ENCODE results near the gene NFAT5.

NFAT5 gene

GRCh38 chr16:69748694-69749345 lies 183.1 kb downstream of the NFAT5 start:
- H3K27ac ChIP-seq, result no peak overlapping the region
- no peak for TF ChIP-seq CTCF (IDR thresholded peaks at IDR 0.05)
- no peak for TF ChIP-seq ZFX (IDR thresholded peaks at IDR 0.05; ENCODE audit: borderline replicate concordance)

- H3K27ac ChIP-seq, result peak overlapping the region; percentile 68
- TF ChIP-seq CTCF (IDR thresholded peaks at IDR 0.05), result no peak
- TF ChIP-seq ZFX (IDR thresholded peaks at IDR 0.05; ENCODE audit: borderline replicate concordance), result no peak
These were observed 188.3 kb downstream of the NFAT5 start for GRCh38 chr16:69754143-69754468.

All from 22Rv1 (cell line).